ENCODE results near the gene ANAPC4.
A peak's percentile ranks its signal among the peaks of the same experiment; 100 is the strongest.

ANAPC4 gene

GRCh38 chr4:25439918-25440477, 62.9 kb downstream of the ANAPC4 start:
- peak in 2 of 4 experiments; percentile 1 to 5 for DNase-seq

- no peak for DNase-seq
Measured at GRCh38 chr4:25440478-25441030, 63.5 kb downstream of the ANAPC4 start.

GRCh38 chr4:25441519-25442117, 64.6 kb downstream of the ANAPC4 start:
- no peak for DNase-seq

DNA sequence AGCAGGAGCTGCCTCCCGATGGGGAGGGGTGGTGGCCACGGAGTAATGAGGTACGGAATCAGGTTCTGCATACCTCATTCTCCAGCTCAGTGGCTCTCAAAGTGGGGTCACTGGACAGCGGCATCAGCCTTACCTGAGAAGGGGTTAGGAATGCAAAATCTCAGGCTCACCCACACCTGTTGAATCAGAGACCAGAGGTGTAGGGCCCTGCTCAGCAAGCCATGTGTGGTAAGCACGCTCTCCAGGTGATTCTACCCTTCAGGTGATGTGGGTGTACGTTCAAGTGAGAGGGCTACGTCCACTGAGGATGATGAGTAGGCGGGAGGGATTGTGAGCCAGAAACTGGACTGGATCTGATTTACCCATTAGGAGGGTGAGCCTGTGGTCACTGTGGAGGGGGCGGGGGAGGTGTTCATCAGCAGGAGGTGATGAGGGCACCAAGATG, 65.8 kb downstream of the ANAPC4 start:
- no peak for DNase-seq

GRCh38 chr4:25443851-25444250, 66.8 kb downstream of the ANAPC4 start:
- DNase-seq, result no peak

GRCh38 chr4:25446611-25447010, 69.5 kb downstream of the ANAPC4 start:
- no peak for DNase-seq

DNA sequence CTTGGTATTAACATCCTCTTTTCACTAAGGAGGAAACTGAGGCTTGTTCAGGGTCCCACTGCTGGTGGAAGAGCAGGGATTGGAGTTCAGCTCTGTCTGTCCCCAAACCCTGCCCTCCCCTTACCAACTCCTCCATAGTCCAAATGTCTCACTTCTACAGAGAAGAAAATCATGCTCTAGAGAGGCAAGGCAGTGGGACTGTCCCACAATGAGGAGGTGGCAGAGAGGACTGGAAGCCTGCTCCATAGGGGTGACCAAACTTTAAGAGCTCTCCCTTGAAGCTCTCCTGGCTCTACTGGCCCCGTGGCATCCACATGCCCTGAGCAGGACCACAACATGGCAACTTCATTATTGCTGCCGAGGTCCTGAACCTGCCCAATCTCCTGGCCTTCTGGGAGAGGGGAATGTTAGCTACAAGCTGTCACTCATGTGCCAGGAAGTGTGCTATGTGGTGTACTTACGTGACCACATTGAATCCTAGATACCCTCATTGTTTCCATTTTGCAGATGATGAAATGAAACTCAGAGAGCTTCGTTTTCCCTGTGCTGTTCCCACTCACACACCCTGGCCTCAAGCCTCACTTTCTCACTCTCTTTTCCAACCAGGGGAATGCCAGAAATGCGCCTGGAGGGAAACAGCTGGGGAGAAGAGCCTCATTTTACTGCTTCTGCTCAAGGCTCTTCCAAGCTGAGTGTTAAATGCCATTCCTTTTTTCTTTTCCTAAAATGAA, 71.5 kb downstream of the ANAPC4 start:
- DNase-seq, result no peak

- no peak for DNase-seq
Measured at GRCh38 chr4:25449270-25449669, 72.2 kb downstream of the ANAPC4 start.

DNA sequence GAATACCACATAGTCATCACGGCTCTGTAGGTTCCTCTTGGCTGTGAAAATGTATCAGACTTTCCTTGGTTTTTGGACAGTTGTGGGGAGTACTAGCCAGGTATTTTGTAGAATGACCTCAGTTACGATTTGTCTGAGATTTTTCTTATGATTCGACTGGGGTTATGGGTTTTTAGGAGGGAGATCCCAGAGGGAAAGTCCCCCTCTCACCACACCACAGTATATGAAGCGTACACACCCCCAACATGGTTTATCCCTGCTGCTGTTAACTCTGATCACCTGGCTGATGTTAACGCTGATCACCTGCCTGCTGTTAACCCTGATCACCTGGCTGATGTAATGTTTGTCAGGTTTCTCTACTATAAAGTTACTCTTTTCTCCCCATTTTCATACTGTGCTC, 72.6 kb downstream of the ANAPC4 start:
- DNase-seq, result no peak

DNA sequence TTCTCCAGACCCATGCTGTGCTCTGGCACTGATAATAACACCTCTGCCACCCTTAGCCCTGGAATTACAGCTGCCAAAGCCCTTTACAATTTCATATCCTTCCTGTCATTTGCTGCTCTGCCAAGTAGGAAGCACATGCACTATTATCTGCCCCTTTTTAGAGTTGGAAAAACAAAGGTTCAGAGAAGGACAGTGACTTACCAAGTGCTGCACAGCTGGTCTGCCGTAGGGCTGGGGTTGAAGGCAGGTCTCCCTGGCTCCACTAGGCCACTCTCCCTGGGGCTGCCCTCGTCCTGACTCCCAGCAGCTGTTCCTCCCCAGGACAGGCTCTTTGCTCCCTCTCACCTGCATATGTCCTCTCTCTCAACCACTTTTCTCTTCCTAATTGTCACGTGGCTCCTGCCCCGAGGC, 73.4 kb downstream of the ANAPC4 start:
- DNase-seq, result no peak

- DNase-seq, result no peak
Measured at GRCh38 chr4:25451676-25452075, 74.6 kb downstream of the ANAPC4 start.

DNA sequence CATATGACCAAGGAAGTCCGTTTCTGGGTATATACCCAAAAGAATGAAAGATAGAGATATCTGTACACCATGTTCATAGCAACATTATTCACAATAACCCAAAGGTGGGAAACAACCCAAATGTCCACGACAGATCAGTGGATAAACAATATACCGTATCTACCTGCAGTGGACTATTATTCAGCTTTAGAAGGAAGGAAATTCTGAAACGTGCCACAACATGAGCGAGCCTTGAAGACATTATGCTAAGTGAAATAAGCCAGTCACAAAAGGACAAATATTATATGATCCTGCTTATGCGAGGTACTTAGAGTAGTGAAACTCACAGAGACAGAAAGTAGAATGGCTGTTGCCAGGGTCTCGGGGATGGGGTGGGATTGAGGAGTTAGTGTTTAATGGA, 75.0 kb downstream of the ANAPC4 start:
- DNase-seq, result no peak

- DNase-seq, result no peak
Measured at GRCh38 chr4:25454476-25454875, 77.4 kb downstream of the ANAPC4 start.

DNA sequence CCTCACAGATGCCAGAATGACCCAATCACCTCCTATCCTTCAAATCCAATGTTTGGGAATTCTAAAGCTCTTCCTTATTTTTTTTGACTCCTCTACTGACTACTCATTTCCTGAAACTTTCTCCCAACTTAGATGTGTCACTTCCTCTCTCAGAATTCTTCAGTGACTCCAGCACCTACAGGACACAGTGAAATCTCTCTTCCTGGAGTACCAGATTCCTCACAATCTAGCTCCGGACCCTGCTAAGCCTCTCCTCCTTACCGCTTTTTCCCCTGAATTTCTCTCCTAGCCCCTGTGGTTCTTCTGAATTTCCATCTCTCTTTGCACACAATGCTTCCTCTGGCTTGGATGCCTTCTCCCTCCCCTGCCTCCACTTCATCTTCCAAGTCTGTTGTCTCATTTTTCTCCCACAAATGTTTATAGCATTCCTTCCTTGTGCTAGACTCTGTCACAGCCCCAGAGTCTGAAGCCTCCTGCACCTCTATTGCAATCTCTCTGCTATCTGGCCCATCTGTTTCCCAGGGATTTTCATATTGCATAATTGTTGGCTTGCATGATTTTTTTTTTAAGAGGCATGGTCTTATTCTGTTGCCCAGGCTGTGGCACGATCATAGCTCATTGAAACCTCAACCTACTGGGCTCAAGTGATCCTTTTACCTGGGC, 80.1 kb downstream of the ANAPC4 start:
- no peak for DNase-seq

- DNase-seq, result no peak
Measured at GRCh38 chr4:25466966-25467697, 90.1 kb downstream of the ANAPC4 start.

DNA sequence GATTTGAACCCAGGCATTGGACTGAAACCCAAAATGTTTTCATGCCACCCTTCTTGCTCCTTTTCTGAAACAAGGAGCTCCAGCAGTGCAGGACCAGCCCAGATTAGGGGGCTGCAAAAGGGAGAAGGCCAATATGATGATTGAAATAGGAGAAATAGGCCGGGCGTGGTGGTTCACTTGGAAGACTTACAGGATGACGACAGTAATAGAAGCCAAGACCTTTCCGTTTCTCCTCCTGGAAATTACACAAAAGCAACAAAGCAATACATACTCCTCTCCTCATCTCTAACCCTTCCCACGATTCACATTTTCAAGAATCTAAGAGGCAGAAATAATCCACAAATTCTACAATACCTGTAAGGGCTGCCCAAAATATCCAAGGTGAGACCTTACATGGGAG, 90.8 kb downstream of the ANAPC4 start:
- DNase-seq, result no peak
